GM04504 (cell line): ENCODE results near the gene POC1B.

Source experiments
- DNase-seq: peaks from one replicate; pipeline ENCODE4 v3.0.0-alpha.2; 2012; ENCODE audit warnings: low read depth

The POC1B gene

GRCh38 chr12:89494411-89495231 lies 31.2 kb downstream of the POC1B start:
- peak; percentile 13 for DNase-seq

- DNase-seq, result no peak
Observed at GRCh38 chr12:89493670-89494302, 32.1 kb downstream of the POC1B start.

GRCh38 chr12:89492883-89493282 lies 33.0 kb downstream of the POC1B start:
- no peak for DNase-seq

GRCh38 chr12:89490922-89491321 lies 34.9 kb downstream of the POC1B start:
- DNase-seq, result no peak

- DNase-seq, result no peak
Observed at GRCh38 chr12:89486264-89486663, 39.6 kb downstream of the POC1B start.

- no peak for DNase-seq
Observed at GRCh38 chr12:89484470-89484869, 41.4 kb downstream of the POC1B start.

- DNase-seq, result no peak
Observed at GRCh38 chr12:89481213-89481914, 44.5 kb downstream of the POC1B start.

GRCh38 chr12:89479982-89480381 lies 45.9 kb downstream of the POC1B start:
- no peak for DNase-seq

DNA sequence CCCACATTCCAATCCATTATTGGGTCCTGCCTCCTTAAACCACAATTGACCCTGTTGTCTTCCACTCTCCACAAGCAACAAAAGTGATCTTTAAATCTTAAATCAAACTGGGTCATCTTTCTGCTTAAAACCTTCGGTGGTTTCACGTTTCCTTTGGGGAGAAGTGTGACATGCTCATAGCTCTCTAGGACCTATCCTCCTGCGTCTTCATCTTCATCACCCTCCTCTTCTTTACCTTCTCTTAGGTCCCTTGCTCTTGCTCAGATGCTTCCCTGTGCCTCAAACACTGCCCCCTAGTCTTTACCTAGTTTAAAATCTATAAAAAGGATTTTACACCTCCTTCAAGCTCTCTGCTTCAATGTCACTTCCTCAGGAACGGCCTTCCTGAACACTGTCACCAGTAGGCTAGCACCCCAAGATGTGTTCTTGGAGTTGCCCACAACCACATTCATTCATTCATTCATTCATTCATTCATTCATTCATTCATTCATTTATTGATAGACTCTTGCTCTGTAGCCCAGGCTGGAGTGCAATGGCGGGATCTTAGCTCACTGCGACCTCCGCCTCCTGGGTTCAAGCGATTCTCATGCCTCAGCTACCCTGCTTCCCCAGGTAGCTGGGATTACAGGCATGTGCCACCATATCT lies 48.1 kb downstream of the POC1B start:
- no peak for DNase-seq

- no peak for DNase-seq
Observed at GRCh38 chr12:89476904-89477595, 48.8 kb downstream of the POC1B start.

- no peak for DNase-seq
Observed at GRCh38 chr12:89476232-89476631, 49.6 kb downstream of the POC1B start.

DNA sequence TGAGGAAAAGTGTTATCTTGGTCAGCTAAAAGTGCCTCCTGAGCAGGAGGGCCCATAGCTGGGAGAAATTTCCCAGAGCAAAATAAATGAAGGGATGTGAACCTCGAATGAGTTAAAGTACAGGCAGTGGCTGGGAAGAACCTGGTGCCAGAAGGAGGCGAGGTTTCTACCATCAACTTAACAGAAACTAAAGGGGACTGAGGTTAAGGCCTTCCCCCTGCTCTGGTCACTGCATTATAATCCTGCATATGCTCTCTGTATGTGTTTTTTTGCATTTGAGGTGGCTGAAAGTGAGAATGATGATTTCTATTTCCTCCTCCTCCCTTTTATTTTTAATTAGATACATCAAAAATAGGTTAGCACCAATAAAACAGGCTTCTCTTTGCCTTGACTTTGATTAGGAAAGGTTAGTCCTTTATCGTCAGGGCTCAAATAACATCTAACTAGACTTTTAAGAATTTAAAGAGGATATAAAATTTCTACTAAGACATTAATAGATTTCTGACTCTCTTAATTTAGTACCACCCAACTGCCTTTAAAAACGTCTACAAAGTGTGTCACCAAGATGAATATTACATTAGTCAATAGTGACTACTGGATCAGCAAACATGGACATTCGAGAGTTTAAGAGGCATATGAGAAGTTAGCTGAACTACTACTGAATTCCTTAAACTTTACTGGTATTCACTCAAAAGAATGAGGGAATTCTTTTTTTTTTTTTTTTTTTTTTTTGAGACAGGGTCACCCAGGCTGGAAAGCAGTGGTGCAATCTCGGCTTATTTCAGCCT lies 50.5 kb downstream of the POC1B start:
- DNase-seq, result no peak

- no peak for DNase-seq
Observed at GRCh38 chr12:89474615-89475014, 51.2 kb downstream of the POC1B start.

GRCh38 chr12:89472508-89472907 lies 53.3 kb downstream of the POC1B start:
- no peak for DNase-seq

- no peak for DNase-seq
Observed at GRCh38 chr12:89470741-89471509, 54.9 kb downstream of the POC1B start.

GRCh38 chr12:89469361-89469760 lies 56.5 kb downstream of the POC1B start:
- DNase-seq, result no peak

- DNase-seq, result no peak
Observed at GRCh38 chr12:89468648-89469326, 57.1 kb downstream of the POC1B start.

DNA sequence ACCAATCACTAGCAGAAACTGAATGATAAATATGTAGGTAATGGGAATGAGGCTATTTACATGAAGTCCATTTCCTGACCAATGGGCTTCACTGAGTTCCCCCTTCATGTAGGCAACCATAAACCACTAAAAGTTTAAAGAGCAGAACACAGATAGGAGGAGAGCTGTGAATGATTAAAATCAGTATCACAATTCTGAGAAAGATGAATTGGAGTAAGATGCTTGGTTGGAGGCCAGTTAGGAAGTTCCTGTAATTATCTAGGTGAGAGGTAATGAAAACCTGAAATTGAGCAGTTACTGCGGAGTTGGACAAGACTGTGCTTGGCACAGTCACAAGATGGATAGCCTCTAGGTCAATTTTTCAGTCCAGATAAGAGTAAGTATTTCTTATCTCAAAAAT lies 57.8 kb downstream of the POC1B start:
- no peak for DNase-seq

DNA sequence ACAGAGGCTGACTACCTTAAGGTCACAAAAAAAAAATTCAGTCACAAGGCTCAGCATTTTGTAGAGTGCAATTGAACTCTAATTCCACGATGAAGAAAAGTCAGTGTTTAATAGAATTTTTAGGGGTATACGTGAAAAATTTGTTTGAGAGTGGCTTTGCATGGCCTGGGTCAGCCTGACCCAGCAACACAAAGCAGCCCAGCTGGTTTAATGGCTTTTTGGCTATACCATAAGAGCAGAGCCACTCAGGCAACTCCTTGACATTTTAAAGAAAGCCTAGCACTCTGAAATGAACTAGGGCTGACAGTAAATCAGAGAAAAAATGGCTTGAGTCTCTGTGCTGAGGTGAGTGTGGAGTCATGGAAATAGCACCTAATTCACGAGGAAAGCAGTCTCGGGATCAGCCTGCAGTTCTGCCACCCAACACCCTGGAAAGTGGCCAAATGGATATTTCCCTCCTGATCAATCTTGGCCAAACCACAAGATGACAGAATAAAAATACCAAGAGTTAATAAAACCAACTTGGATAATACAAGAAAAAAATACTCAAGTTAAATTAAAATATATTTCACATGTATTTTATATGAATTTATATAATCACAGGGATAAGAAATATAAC lies 60.8 kb downstream of the POC1B start:
- no peak for DNase-seq
